ENCODE data around the gene TAS1R1.

Gene TAS1R1

DNA sequence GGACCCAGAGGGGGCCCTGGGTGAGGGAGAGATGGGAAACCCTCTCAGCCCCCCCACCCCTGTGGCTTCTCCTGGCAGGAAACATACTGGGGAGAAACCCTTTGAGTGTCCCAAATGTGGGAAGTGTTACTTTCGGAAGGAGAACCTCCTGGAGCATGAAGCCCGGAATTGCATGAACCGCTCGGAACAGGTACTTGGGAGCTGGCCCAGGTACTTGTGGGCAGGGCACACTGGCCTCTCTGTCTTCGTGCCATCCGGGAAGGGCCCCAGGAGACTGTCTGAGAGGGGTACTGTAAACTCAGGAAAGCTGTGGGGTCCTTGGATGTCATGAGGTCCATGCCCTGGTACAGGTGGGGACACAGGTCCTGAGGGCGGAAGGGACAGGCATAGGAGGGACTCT is 30.7 kb downstream of the TAS1R1 start:
- TF ChIP-seq, protein P1, sequence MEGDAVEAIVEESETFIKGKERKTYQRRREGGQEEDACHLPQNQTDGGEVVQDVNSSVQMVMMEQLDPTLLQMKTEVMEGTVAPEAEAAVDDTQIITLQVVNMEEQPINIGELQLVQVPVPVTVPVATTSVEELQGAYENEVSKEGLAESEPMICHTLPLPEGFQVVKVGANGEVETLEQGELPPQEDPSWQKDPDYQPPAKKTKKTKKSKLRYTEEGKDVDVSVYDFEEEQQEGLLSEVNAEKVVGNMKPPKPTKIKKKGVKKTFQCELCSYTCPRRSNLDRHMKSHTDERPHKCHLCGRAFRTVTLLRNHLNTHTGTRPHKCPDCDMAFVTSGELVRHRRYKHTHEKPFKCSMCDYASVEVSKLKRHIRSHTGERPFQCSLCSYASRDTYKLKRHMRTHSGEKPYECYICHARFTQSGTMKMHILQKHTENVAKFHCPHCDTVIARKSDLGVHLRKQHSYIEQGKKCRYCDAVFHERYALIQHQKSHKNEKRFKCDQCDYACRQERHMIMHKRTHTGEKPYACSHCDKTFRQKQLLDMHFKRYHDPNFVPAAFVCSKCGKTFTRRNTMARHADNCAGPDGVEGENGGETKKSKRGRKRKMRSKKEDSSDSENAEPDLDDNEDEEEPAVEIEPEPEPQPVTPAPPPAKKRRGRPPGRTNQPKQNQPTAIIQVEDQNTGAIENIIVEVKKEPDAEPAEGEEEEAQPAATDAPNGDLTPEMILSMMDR (IDR thresholded peaks at IDR 0.05; ENCODE audit: low read depth, low read length, missing control alignments), result no peak
- in situ Hi-C loops (cut with HindIII; ENCODE audit: low pct_ligation_motif_present, low sequenced_read_pairs), result no loop called here
- Histone ChIP-seq H3K4me3 (ENCODE audit: low read depth, low read length) (no peak overlapping the region), H3K27me3 (replicated peaks) (no peaks in the 10 kb centered on the region), H3K36me3 (replicated peaks) (peaks cover 28% of the 10 kb centered on the region), H3K27ac (no peak overlapping the region)
- DNase-seq, result no peak

DNA sequence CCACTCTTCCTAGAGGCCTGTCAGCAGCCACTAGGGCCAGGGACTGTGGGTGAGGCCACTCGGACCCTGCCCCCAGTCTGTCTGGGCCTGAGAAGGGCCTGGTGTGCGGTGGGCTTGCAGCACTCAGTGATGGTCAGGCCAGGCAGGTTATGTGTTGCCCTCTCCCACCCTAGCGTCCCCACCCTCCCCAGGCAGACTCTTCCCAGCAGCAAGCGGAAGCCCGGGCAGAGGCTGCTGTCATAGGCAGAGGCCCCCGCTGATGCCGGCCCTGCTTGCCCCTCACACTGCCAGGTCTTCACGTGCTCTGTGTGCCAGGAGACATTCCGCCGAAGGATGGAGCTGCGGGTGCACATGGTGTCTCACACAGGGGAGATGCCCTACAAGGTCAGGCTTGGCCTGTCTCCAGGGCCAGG is 31.3 kb downstream of the TAS1R1 start:
- DNase-seq, result no peak
- Histone ChIP-seq H3K27ac (no peak overlapping the region), H3K4me3 (ENCODE audit: low read depth, low read length) (no peak overlapping the region), H3K36me3 (replicated peaks) (peaks cover 32% of the 10 kb centered on the region), H3K27me3 (replicated peaks) (no peaks in the 10 kb centered on the region)
- in situ Hi-C loops (cut with HindIII; ENCODE audit: low pct_ligation_motif_present, low sequenced_read_pairs), result no loop called here
- TF ChIP-seq, protein P1 (IDR thresholded peaks at IDR 0.05; ENCODE audit: low read depth, low read length, missing control alignments), result no peak

DNA sequence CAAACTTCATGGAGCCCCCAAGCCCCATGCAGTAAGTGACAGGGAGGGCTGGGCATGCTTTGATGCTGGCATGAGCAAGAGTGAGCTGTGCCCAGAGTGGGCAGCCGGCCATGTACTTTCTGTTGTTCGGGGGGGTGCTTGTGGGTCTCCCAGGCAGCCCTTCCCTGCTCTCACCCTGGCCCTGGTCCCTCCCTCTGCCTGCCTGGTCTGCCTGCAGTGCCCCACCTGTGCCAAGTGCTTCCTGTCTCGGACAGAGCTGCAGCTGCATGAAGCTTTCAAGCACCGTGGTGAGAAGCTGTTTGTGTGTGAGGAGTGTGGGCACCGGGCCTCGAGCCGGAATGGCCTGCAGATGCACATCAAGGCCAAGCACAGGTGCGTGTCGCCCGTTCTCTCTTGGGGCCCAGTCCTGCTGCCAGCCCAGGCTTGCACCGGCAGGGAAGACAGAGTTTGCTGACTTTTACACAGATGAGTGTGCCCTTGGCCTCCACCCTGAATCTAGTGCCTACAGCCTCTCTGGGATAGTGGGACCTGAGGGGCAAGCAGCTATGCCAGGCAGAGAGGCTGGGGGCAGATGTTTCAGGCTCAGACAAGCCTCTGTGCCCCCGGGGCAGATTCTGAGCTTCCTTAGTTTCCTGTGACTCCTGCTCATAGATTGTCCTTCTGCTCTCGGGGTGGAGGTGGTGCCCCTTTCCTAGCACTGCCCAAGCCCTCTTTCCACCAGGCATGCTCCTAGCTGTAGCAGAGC is 32.3 kb downstream of the TAS1R1 start:
- no peak for DNase-seq
- in situ Hi-C loops (cut with HindIII; ENCODE audit: low pct_ligation_motif_present, low sequenced_read_pairs), result no loop called here
- Histone ChIP-seq H3K27me3 (replicated peaks) (no peaks in the 10 kb centered on the region), H3K36me3 (replicated peaks) (peaks cover 35% of the 10 kb centered on the region), H3K27ac (no peak overlapping the region), H3K4me3 (ENCODE audit: low read depth, low read length) (no peak overlapping the region)
- TF ChIP-seq, protein P1 (IDR thresholded peaks at IDR 0.05; ENCODE audit: low read depth, low read length, missing control alignments), result no peak

DNA sequence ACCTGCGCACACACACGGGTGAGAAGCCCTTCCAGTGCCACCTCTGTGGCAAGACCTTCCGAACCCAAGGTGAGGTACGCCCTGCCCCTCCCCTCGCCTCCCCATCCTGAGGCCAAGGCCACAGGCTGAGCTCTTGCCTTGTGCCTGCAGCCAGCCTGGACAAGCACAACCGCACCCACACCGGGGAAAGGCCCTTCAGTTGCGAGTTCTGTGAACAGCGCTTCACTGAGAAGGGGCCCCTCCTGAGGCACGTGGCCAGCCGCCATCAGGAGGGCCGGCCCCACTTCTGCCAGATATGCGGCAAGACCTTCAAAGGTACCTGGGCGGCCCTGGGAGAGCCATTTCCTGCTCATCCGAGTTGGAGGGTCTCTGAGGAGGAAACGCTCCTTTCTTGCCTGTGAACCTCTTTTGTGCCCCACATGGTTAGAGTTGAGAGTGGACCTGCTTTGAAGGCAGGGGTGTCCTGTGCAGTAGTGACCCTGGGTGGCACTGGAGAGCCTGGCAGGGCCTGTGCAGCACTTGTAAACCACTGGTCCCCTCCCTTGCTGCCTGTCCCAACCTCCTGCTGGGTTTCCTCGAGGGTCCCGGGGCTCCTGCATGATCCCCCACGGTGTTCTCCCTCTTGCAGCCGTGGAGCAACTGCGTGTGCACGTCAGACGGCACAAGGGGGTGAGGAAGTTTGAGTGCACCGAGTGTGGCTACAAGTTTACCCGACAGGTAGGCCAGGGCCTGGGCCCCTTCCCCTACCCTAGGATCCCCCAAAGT is 33.2 kb downstream of the TAS1R1 start:
- DNase-seq, result no peak
- TF ChIP-seq, protein P1 (IDR thresholded peaks at IDR 0.05; ENCODE audit: low read depth, low read length, missing control alignments), result no peak
- H3K36me3 ChIP-seq (replicated peaks), result peaks cover 41% of the 10 kb centered on the region
- no peak overlapping the region for H3K27ac ChIP-seq
- H3K4me3 ChIP-seq (ENCODE audit: low read depth, low read length), result no peak overlapping the region
- no peaks in the 10 kb centered on the region for H3K27me3 ChIP-seq (replicated peaks)
- in situ Hi-C loops (cut with HindIII; ENCODE audit: low pct_ligation_motif_present, low sequenced_read_pairs), result no loop called here

DNA sequence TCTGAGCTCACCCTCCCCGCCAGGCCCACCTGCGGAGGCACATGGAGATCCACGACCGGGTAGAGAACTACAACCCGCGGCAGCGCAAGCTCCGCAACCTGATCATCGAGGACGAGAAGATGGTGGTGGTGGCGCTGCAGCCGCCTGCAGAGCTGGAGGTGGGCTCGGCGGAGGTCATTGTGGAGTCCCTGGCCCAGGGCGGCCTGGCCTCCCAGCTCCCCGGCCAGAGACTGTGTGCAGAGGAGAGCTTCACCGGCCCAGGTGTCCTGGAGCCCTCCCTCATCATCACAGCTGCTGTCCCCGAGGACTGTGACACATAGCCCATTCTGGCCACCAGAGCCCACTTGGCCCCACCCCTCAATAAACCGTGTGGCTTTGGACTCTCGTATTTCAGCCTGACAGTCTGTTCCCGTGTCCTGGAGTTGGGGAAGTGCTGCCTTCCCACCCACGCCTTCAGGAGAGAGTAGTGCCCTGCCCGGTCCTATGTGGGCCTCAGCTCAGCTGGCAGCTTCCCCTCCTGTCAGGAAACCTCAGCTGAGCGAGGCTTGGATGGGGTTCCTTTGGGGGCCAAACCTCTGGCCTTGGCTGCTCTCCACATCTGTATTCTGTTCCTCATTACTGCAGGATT is 33.9 kb downstream of the TAS1R1 start:
- Histone ChIP-seq H3K27ac (no peak overlapping the region), H3K27me3 (replicated peaks) (no peaks in the 10 kb centered on the region), H3K36me3 (replicated peaks) (peaks cover 48% of the 10 kb centered on the region), H3K4me3 (ENCODE audit: low read depth, low read length) (no peak overlapping the region)
- TF ChIP-seq, protein P1 (IDR thresholded peaks at IDR 0.05; ENCODE audit: low read depth, low read length, missing control alignments), result no peak
- in situ Hi-C loops (cut with HindIII; ENCODE audit: low pct_ligation_motif_present, low sequenced_read_pairs), result no loop called here
- DNase-seq, result no peak
